ENCODE data around the gene CPSF3. TPM values are rescaled to one million over a fixed set of nuclear protein-coding genes. Genes with fewer than 3 reads are reported as not detected.

The CPSF3 gene
- total and polyA plus RNA-seq, 2 of the 4 experiments (the other 2 are of a cell fraction) = 29.2 to 64.5 TPM

- no peak overlapping the region for H3K9ac ChIP-seq (ENCODE audit: low read depth, low read length)
- H3K4me3 ChIP-seq (ENCODE audit: insufficient read depth, low read depth, low read length) = no peak overlapping the region
- no peak overlapping the region for H3K27ac ChIP-seq (ENCODE audit: insufficient read depth, low read length)
- H2BK5ac ChIP-seq (ENCODE audit: low read depth, low read length, poor library complexity, severe bottlenecking) = no peak overlapping the region
- in situ Hi-C loops (cut with MboI; ENCODE audit: low sequenced_read_pairs) = no loop called here
- H3K23ac ChIP-seq (ENCODE audit: low read depth, low read length) = no peak overlapping the region
- no peak overlapping the region for H3K14ac ChIP-seq (replicated peaks; ENCODE audit: low read depth, low read length)
- POLR2A ChIA-PET (ENCODE audit: unreplicated experiment) = no interaction called here
- intact Hi-C loops (cut with micrococcal nuclease) = no loop called here
- TF ChIP-seq ELK1 (IDR thresholded peaks at IDR 0.05; ENCODE audit: borderline replicate concordance, low read depth, low read length) (no peak), BHLHE40 (IDR thresholded peaks at IDR 0.05; ENCODE audit: low read depth, low read length) (no peak), MAFK (IDR thresholded peaks at IDR 0.05; ENCODE audit: low read depth, low read length) (no peak), USF2 (IDR thresholded peaks at IDR 0.05; ENCODE audit: low read depth, low read length) (no peak), NFE2L2 (IDR thresholded peaks at IDR 0.05; ENCODE audit: low read depth, low read length) (no peak), MXI1 (IDR thresholded peaks at IDR 0.05; ENCODE audit: borderline replicate concordance, low read depth, low read length) (no peak), FOS (IDR thresholded peaks at IDR 0.05; ENCODE audit: low read depth, low read length) (no peak), RAD21 (IDR thresholded peaks at IDR 0.05; ENCODE audit: low read length) (no peak)
- ATAC-seq (ENCODE audit: low read depth) (no peak), DNase-seq (no peak)
- H2BK20ac ChIP-seq (ENCODE audit: low read depth, low read length) = no peak overlapping the region
- no peak overlapping the region for H3K18ac ChIP-seq (ENCODE audit: low read depth, low read length)
- no peak overlapping the region for H3K4ac ChIP-seq (ENCODE audit: low read depth, low read length)
- H4K20me1 ChIP-seq (ENCODE audit: insufficient read depth, low read length) = no peaks in the 10 kb centered on the region
- WGBS, 2 experiments (ENCODE audit: extremely low coverage in 2 of 2, insufficient read length in 1 of 2) = no CpG with 5 or more reads among the region's 3 CpGs
- peaks cover 16% of the 10 kb centered on the region for H3K36me3 ChIP-seq (ENCODE audit: control insufficient read depth, insufficient read depth, low read length)
- no TSS peak for BruUV-seq (replicated peaks)
- H4K91ac ChIP-seq (ENCODE audit: insufficient read depth, low read depth, low read length) = no peak overlapping the region
- H2AFZ ChIP-seq (replicated peaks; ENCODE audit: low read length, poor library complexity) = no peak overlapping the region
- peaks cover 5% of the 10 kb centered on the region; the same call in 1 of the 2 replicates for H3K4me1 ChIP-seq (ENCODE audit: control insufficient read depth, insufficient read depth, low read length)
- no peak overlapping the region for H2AK9ac ChIP-seq (replicated peaks; ENCODE audit: low read depth, low read length, poor library complexity)
- no peak overlapping the region for H3K4me2 ChIP-seq (ENCODE audit: low read depth, low read length)
- CTCF ChIA-PET = no interaction called here
- H2AK5ac ChIP-seq (ENCODE audit: low read depth, low read length) = no peak overlapping the region
- H3K9me1 ChIP-seq (ENCODE audit: insufficient read depth, low read length) = peaks cover 10% of the 10 kb centered on the region
- H4K5ac ChIP-seq (ENCODE audit: low read depth, low read length) = no peak overlapping the region
- no peak overlapping the region for H2BK120ac ChIP-seq (ENCODE audit: low read depth, low read length)
- H4K8ac ChIP-seq (ENCODE audit: low read depth in 2 of 2, low read length in 2 of 2) = no peak overlapping the region
- H3K9me3 ChIP-seq (ENCODE audit: control insufficient read depth, insufficient read depth, low read length) = no peaks in the 10 kb centered on the region
- H3K27me3 ChIP-seq (ENCODE audit: control insufficient read depth, insufficient read depth, low read length) = no peaks in the 10 kb centered on the region
- H2BK15ac ChIP-seq (ENCODE audit: low read depth, low read length) = no peak overlapping the region
- H3K56ac ChIP-seq (ENCODE audit: extremely low read depth, insufficient read depth, low read length) = no peak overlapping the region
- dilution Hi-C loops (cut with HindIII; ENCODE audit: low sequenced_read_pairs, unreplicated experiment) = no loop called here
- peaks cover 7 to 21% of the 10 kb centered on the region in 2 experiments; a peak in 3 of 4 replicates for H3K79me1 ChIP-seq (ENCODE audit: low read depth in 1 of 2, low read length in 2 of 2)
Observed at GRCh38 chr2:9461079-9461478, 37.6 kb downstream of the CPSF3 start.

All from IMR-90 (cell line).